HG02943 (cell line): ENCODE results near the gene NCOA5.
"Not testable (repeated sequence)": the region's sequence is repeated elsewhere in the genome, so short reads cannot be mapped to it uniquely, and the experiment has no call there.

Experiments used
- ATAC-seq: cut with Tn5 transposase; IDR thresholded peaks from one replicate; pipeline ENCODE4 v1.9.1; 2021; ENCODE audit warnings: mild to moderate bottlenecking, low read depth, moderate library complexity; ENCODE audit not compliant: unreplicated experiment

NCOA5 gene

GRCh38 chr20:46121184-46121930 is 31.6 kb upstream of the NCOA5 start:
- no peak for ATAC-seq

GRCh38 chr20:46120136-46120535 is 30.4 kb upstream of the NCOA5 start:
- ATAC-seq = no peak

- no peak for ATAC-seq
Measured at GRCh38 chr20:46119547-46119946, 29.8 kb upstream of the NCOA5 start.

- no peak for ATAC-seq
Measured at GRCh38 chr20:46119028-46119546, 29.3 kb upstream of the NCOA5 start.

GRCh38 chr20:46118481-46119020 is 28.8 kb upstream of the NCOA5 start:
- peak; percentile 53 for ATAC-seq

GRCh38 chr20:46117704-46118467 is 28.1 kb upstream of the NCOA5 start, which contains the start of gene CD40:
Gene CD40 (plus strand): TSS chr20:46118314. CDS start chr20:46118344, 30 bp downstream.
- peak; percentile 60 for ATAC-seq

- ATAC-seq = no peak
Measured at GRCh38 chr20:46114449-46114848, 24.7 kb upstream of the NCOA5 start.

- ATAC-seq = no peak
Measured at GRCh38 chr20:46113113-46113470, 23.3 kb upstream of the NCOA5 start.

GRCh38 chr20:46112430-46113112 is 22.8 kb upstream of the NCOA5 start:
- ATAC-seq = no peak

GRCh38 chr20:46111836-46112212 is 22.1 kb upstream of the NCOA5 start:
- ATAC-seq = no peak

- ATAC-seq = no peak
Measured at GRCh38 chr20:46111028-46111835, 21.5 kb upstream of the NCOA5 start.

- no peak for ATAC-seq
Measured at GRCh38 chr20:46108976-46109375, 19.2 kb upstream of the NCOA5 start.

GRCh38 chr20:46108435-46108841 is 18.7 kb upstream of the NCOA5 start:
- peak; percentile 82 for ATAC-seq

GRCh38 chr20:46107061-46107460 is 17.3 kb upstream of the NCOA5 start:
- no peak for ATAC-seq

- ATAC-seq = no peak
Measured at GRCh38 chr20:46104262-46104661, 14.5 kb upstream of the NCOA5 start.

- no peak for ATAC-seq
Measured at GRCh38 chr20:46102940-46103339, 13.2 kb upstream of the NCOA5 start.

- no peak for ATAC-seq
Measured at GRCh38 chr20:46101957-46102356, 12.2 kb upstream of the NCOA5 start.

GRCh38 chr20:46100988-46101387 is 11.2 kb upstream of the NCOA5 start:
- ATAC-seq = no peak

GRCh38 chr20:46100444-46100843 is 10.7 kb upstream of the NCOA5 start:
- not testable (repeated sequence) for ATAC-seq
